ENCODE data around the gene PRG2. TPM values are rescaled to one million over a fixed set of nuclear protein-coding genes. Genes with fewer than 3 reads are reported as not detected.
A peak's percentile ranks its signal among the peaks of the same experiment; 100 is the strongest.
"Not testable (repeated sequence)": the region's sequence is repeated elsewhere in the genome, so short reads cannot be mapped to it uniquely, and the experiment has no call there.

Gene PRG2
- total and polyA plus RNA-seq, 3 experiments from 2014 or later: 0.44 TPM; not detected in 2

DNA sequence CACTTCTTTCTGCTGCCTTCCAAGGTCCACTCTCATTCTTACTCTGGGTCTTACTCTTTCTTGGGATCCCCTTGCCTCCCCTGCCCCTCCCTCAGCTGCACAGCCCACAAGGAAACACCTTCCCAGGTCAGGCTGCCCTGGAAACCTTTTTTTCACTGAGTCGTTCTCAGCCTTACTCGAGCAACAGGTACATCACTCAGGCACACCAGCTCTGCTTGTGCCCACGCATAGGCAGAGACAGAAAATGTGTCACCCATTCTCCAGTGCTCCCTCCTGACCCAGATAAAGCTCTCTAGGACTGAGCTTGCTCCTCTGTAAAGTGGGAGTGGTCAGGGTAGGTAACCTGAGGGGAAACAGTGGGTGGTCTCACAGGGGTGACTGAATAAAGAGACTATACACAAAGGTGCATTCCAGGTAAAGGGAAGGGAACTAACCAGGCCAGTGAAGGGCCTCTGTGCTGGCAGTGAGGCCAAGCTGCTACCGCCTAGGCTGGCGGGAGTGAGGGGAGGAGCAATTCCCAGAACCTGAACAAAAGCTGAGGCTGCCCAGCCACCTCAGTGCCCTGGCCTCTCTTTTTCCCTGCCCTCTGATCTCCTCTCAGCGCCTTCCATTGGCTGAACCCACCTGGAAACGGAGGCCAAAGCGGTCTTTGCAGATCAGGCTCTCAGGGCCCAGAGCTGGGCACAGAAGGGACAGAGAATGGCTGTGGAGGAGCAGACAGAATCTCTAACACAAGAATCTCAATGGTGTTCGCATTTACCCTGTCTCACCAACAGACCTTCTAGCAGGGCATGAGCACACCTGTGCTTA is 25.4 kb downstream of the PRG2 start:
- ChIA-PET POLR2A (no interaction called here), CTCF (no interaction called here)
- no peaks in the 10 kb centered on the region for H3K27me3 ChIP-seq (ENCODE audit: insufficient read depth, low read length, poor library complexity, severe bottlenecking)
- no peak overlapping the region for H3K4me3 ChIP-seq (ENCODE audit: low read length)
- no peak overlapping the region for H3K27ac ChIP-seq (ENCODE audit: low read depth, low read length)
- no peak for DNase-seq
- peaks cover 9 to 22% of the 10 kb centered on the region in 2 donors for H3K27me3 Mint-ChIP-seq
- no peaks in the 10 kb centered on the region for H3K9me3 ChIP-seq (ENCODE audit: low read length)
- H3K4me1 Mint-ChIP-seq: no peaks in the 10 kb centered on the region
- no peaks in the 10 kb centered on the region for H3K36me3 ChIP-seq (ENCODE audit: insufficient read depth, low read length)
- H3K4me1 ChIP-seq (ENCODE audit: insufficient read depth, low read length): no peaks in the 10 kb centered on the region
- no peak overlapping the region for H3K27ac Mint-ChIP-seq
- peaks cover 0 to 5% (median 0%) of the 10 kb centered on the region in 3 donors for H3K36me3 Mint-ChIP-seq
- no peaks in the 10 kb centered on the region for H3K9me3 Mint-ChIP-seq
- H3K4me3 Mint-ChIP-seq: no peak overlapping the region

GRCh38 chr11:57363131-57364080 is 27.0 kb downstream of the PRG2 start:
- no peak for DNase-seq
- H3K4me1 ChIP-seq (ENCODE audit: insufficient read depth, low read length): no peaks in the 10 kb centered on the region
- no peak overlapping the region for H3K4me3 ChIP-seq (ENCODE audit: low read length)
- no peak overlapping the region for H3K27ac ChIP-seq (ENCODE audit: low read depth, low read length)
- Mint-ChIP-seq H3K4me1 (no peaks in the 10 kb centered on the region), H3K4me3 (no peak overlapping the region), H3K27me3 (peaks cover 6 to 20% of the 10 kb centered on the region in 2 donors), H3K27ac (no peak overlapping the region), H3K9me3 (no peaks in the 10 kb centered on the region), H3K36me3 (peaks cover 0 to 5% (median 0%) of the 10 kb centered on the region in 3 donors)
- H3K9me3 ChIP-seq (ENCODE audit: low read length): no peaks in the 10 kb centered on the region
- no peaks in the 10 kb centered on the region for H3K36me3 ChIP-seq (ENCODE audit: insufficient read depth, low read length)
- POLR2A ChIA-PET: no interaction called here
- CTCF ChIA-PET: interaction anchor here (0.9 to 1.3 kb wide), 3 partner anchors 12 to 94 kb away, joined by 3 read pairs; no protein-coding TSS in a partner anchor
- no peaks in the 10 kb centered on the region for H3K27me3 ChIP-seq (ENCODE audit: insufficient read depth, low read length, poor library complexity, severe bottlenecking)

- Mint-ChIP-seq H3K9me3 (no peaks in the 10 kb centered on the region), H3K27me3 (peaks cover 6 to 19% of the 10 kb centered on the region in 2 donors), H3K36me3 (peaks cover 0 to 5% (median 0%) of the 10 kb centered on the region in 3 donors), H3K27ac (peak overlapping the region in 1 of 8 donors; percentile 56), H3K4me1 (no peaks in the 10 kb centered on the region), H3K4me3 (no peak overlapping the region)
- Histone ChIP-seq H3K9me3 (ENCODE audit: low read length) (no peaks in the 10 kb centered on the region), H3K27ac (ENCODE audit: low read depth, low read length) (no peak overlapping the region), H3K27me3 (ENCODE audit: insufficient read depth, low read length, poor library complexity, severe bottlenecking) (no peaks in the 10 kb centered on the region), H3K36me3 (ENCODE audit: insufficient read depth, low read length) (no peaks in the 10 kb centered on the region), H3K4me3 (ENCODE audit: low read length) (no peak overlapping the region), H3K4me1 (ENCODE audit: insufficient read depth, low read length) (no peaks in the 10 kb centered on the region)
- ChIA-PET CTCF (interaction anchor here (1.1 to 1.6 kb wide), 3 partner anchors 9 to 16 kb away, joined by 3 read pairs; no protein-coding TSS in a partner anchor), POLR2A (no interaction called here)
- DNase-seq: no peak
Measured at GRCh38 chr11:57361926-57362325, 28.5 kb downstream of the PRG2 start.

GRCh38 chr11:57361420-57361819 is 29.0 kb downstream of the PRG2 start:
- H3K9me3 Mint-ChIP-seq; H3K4me1 Mint-ChIP-seq; H3K4me1 ChIP-seq (ENCODE audit: insufficient read depth, low read length); H3K27ac Mint-ChIP-seq; H3K36me3 Mint-ChIP-seq; H3K27ac ChIP-seq (ENCODE audit: low read depth, low read length); H3K36me3 ChIP-seq (ENCODE audit: insufficient read depth, low read length); DNase-seq; H3K4me3 Mint-ChIP-seq; H3K4me3 ChIP-seq (ENCODE audit: low read length); POLR2A ChIA-PET; H3K9me3 ChIP-seq (ENCODE audit: low read length); H3K27me3 ChIP-seq (ENCODE audit: insufficient read depth, low read length, poor library complexity, severe bottlenecking): not testable (repeated sequence)
- peaks cover 6 to 18% of the 10 kb centered on the region in 2 donors for H3K27me3 Mint-ChIP-seq
- CTCF ChIA-PET: interaction anchor here (1.5 to 2.6 kb wide), 3 partner anchors 8 to 16 kb away, joined by 3 to 14 read pairs (median 3); no protein-coding TSS in a partner anchor

DNA sequence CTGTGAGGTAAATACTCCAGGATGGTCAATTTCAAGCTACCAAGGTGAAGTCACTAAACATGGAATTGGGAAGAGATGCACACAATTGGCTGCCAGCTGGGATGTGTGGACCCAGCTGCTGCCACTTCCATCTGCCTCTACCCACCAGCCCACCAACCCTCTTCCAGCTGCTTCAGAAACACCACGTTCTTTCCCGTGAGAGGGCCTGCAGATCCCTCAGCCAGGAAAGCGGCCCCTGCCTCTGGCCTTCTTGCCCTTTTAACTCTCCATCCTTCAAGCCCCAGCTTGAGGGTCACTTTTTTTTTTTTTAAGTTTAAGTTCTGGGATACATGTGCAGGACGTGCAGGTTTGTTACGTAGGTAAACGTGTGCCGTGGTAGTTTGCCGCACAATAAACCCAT is 29.5 kb downstream of the PRG2 start:
- Mint-ChIP-seq H3K4me3 (no peak overlapping the region), H3K9me3 (no peaks in the 10 kb centered on the region), H3K27ac (no peak overlapping the region), H3K27me3 (peaks cover 6 to 23% of the 10 kb centered on the region in 2 donors), H3K4me1 (no peaks in the 10 kb centered on the region), H3K36me3 (peaks cover 0 to 5% (median 0%) of the 10 kb centered on the region in 3 donors)
- DNase-seq: no peak
- ChIA-PET POLR2A (no interaction called here), CTCF (interaction anchor here (1.5 to 2.6 kb wide), 3 partner anchors 8 to 15 kb away, joined by 3 to 14 read pairs (median 3); no protein-coding TSS in a partner anchor)
- Histone ChIP-seq H3K4me3 (ENCODE audit: low read length) (no peak overlapping the region), H3K27me3 (ENCODE audit: insufficient read depth, low read length, poor library complexity, severe bottlenecking) (no peaks in the 10 kb centered on the region), H3K9me3 (ENCODE audit: low read length) (no peaks in the 10 kb centered on the region), H3K36me3 (ENCODE audit: insufficient read depth, low read length) (no peaks in the 10 kb centered on the region), H3K27ac (ENCODE audit: low read depth, low read length) (no peak overlapping the region), H3K4me1 (ENCODE audit: insufficient read depth, low read length) (no peaks in the 10 kb centered on the region)

DNA sequence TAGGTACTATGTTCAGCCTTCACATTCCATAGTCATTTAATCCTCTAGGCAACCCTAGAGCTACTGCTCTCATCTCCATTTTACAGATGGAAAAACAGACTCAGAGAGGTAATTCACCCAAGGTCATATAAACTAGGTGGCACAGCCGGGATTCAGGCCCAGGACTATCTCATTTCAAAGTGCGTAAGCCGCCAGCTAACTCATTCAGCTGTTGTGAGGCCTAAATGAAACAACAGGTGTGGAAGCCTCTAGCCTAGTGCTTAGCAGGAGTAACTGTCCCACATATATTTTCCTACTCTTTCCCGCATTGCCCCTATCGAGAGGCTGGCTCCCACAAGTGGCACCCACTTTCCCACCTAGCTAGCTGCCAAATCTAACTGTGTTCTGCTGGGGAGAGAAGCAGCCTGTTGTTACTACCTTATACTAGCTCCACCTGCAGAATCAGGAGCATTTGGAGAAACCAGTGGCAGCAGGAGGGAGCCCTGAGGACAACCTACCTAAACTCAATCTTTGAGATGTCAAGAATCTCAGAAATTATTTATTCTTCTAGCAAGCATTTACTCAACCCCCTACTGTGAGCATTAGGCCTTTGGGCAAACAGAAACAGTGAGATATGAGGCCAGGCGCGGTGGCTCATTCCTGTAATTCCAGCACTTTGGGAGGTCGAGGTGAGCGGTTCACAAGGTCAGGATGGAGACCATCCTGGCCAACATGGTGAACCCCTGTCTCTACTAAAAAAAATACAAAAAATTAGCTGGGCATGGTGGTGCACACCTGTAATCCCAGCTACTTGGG is 30.4 kb downstream of the PRG2 start:
- no peaks in the 10 kb centered on the region for H3K4me1 ChIP-seq (ENCODE audit: insufficient read depth, low read length)
- CTCF ChIA-PET: interaction anchor here (2.6 kb wide), 1 partner anchor 11 kb away, joined by 14 read pairs; no protein-coding TSS in a partner anchor

DNA sequence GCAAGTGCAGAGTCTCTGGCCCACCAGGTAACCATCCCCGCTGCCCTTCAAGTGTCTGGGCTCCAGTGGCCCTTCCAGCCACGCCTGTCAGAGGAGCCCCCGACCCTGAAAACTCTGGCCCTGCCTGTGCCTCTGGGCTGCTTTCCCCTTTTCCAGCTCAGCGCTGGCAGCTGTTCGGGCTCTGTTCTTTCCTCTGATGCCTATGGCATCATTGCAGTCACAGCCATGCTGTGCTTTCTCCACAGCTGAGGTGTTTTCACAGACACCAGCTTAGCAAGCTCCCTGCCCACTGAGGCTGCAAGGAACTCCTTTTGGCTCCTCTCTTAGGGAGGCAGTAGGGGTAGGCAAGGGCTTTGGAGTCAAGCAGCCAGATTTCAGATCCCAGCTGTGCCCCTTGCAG is 31.1 kb downstream of the PRG2 start:
- Mint-ChIP-seq H3K27ac (no peak overlapping the region), H3K4me1 (no peaks in the 10 kb centered on the region), H3K27me3 (peaks cover 6 to 31% of the 10 kb centered on the region in 2 donors), H3K4me3 (no peak overlapping the region), H3K9me3 (no peaks in the 10 kb centered on the region), H3K36me3 (peaks cover 0 to 5% (median 0%) of the 10 kb centered on the region in 3 donors)
- CTCF ChIA-PET: interaction anchor here (2.6 kb wide), 1 partner anchor 10 kb away, joined by 14 read pairs; no protein-coding TSS in a partner anchor
- Histone ChIP-seq H3K36me3 (ENCODE audit: insufficient read depth, low read length) (no peaks in the 10 kb centered on the region), H3K27ac (ENCODE audit: low read depth, low read length) (no peak overlapping the region), H3K4me3 (ENCODE audit: low read length) (no peak overlapping the region), H3K27me3 (ENCODE audit: insufficient read depth, low read length, poor library complexity, severe bottlenecking) (no peaks in the 10 kb centered on the region), H3K4me1 (ENCODE audit: insufficient read depth, low read length) (no peaks in the 10 kb centered on the region), H3K9me3 (ENCODE audit: low read length) (no peaks in the 10 kb centered on the region)
- POLR2A ChIA-PET: no interaction called here
- DNase-seq: no peak

More for the DNA sequence above, 30.4 kb downstream of the PRG2 start:
- no peaks in the 10 kb centered on the region for H3K27me3 ChIP-seq (ENCODE audit: insufficient read depth, low read length, poor library complexity, severe bottlenecking)
- no peaks in the 10 kb centered on the region for H3K36me3 ChIP-seq (ENCODE audit: insufficient read depth, low read length)
- no peaks in the 10 kb centered on the region for H3K9me3 Mint-ChIP-seq
- POLR2A ChIA-PET: no interaction called here
- no peak for DNase-seq
- H3K4me3 ChIP-seq (ENCODE audit: low read length): no peak overlapping the region
- peaks cover 0 to 5% (median 0%) of the 10 kb centered on the region in 3 donors for H3K36me3 Mint-ChIP-seq
- no peak overlapping the region for H3K27ac Mint-ChIP-seq
- no peaks in the 10 kb centered on the region for H3K4me1 Mint-ChIP-seq
- H3K9me3 ChIP-seq (ENCODE audit: low read length): no peaks in the 10 kb centered on the region
- no peak overlapping the region for H3K4me3 Mint-ChIP-seq
- H3K27ac ChIP-seq (ENCODE audit: low read depth, low read length): no peak overlapping the region
- H3K27me3 Mint-ChIP-seq: peaks cover 6 to 24% of the 10 kb centered on the region in 2 donors
